Neuron (in vitro differentiated cells): ENCODE results near the gene SUN3.

ENCODE experiments used
- H2AFZ ChIP-seq: one replicate; pipeline ENCODE4 v1.6.1; 2013; ENCODE audit warnings: low read depth, mild to moderate bottlenecking, inconsistent platforms, low read length, moderate library complexity
- H3K27me3 ChIP-seq: one replicate; pipeline ENCODE4 v1.6.1; 2013; ENCODE audit warnings: low read length; ENCODE audit not compliant: insufficient read depth
- H3K36me3 ChIP-seq: one replicate; pipeline ENCODE4 v1.6.1; 2013; ENCODE audit warnings: low read length; ENCODE audit not compliant: insufficient read depth
- H3K4me1 ChIP-seq: one replicate; pipeline ENCODE4 v1.6.1; 2013; ENCODE audit warnings: low read length; ENCODE audit not compliant: insufficient read depth
- H3K4me3 ChIP-seq: 2 replicates; pipeline ENCODE4 v1.5.1; 2013; ENCODE audit warnings: mild to moderate bottlenecking, low read length, moderate library complexity
- H3K9me3 ChIP-seq: one replicate; pipeline ENCODE4 v1.6.1; 2013; ENCODE audit warnings: low read length

SUN3 gene

DNA sequence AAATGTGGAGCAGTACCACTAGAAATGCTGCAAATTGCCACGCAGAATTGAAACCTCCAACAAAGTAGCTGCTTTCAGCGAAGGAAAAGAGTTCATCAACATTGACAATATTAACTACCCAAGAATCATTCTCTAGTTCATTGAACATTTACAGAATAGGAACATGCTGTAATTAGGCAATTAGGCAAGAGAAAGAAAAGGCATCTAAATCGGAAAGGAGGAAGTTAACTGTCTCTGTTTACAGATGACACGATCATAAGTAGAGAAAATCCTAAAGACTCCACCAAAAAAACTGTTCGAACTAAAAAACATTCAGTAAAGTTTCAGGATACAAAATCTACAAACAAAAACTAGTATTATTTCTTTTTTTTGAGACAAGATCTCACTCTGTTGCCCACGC is 71.8 kb downstream of the SUN3 start:
- no peaks in the 10 kb centered on the region for H3K9me3 ChIP-seq
- peaks cover 28% of the 10 kb centered on the region for H3K36me3 ChIP-seq
- no peaks in the 10 kb centered on the region for H3K27me3 ChIP-seq
- no peak overlapping the region for H2AFZ ChIP-seq
- no peaks in the 10 kb centered on the region for H3K4me1 ChIP-seq
- no peak overlapping the region for H3K4me3 ChIP-seq

DNA sequence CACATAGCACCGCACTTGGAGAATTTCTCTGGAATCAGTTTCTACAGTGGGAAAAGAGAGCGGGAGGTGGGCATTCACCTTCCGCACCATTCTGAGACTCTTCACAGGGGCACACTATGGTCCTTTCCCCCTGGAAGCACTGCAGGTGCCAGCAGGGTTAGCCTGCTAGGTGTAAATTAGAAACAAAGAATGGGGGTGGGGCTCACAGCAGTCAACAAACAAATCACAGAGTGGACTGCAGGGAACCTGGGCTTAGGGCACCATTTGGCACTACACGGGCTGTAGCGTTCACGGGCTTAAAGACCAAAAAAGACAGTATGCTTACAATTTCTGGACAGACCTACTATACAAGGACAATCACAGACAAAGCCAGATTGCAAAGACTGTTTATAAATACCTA is 72.7 kb downstream of the SUN3 start:
- H3K9me3 ChIP-seq, result no peaks in the 10 kb centered on the region
- peaks cover 20% of the 10 kb centered on the region for H3K36me3 ChIP-seq
- H2AFZ ChIP-seq, result no peak overlapping the region
- no peaks in the 10 kb centered on the region for H3K4me1 ChIP-seq
- no peaks in the 10 kb centered on the region for H3K27me3 ChIP-seq
- H3K4me3 ChIP-seq, result no peak overlapping the region

GRCh38 chr7:47954231-47954911 is 74.5 kb downstream of the SUN3 start:
- Histone ChIP-seq H3K4me1 (no peaks in the 10 kb centered on the region), H2AFZ (no peak overlapping the region)

DNA sequence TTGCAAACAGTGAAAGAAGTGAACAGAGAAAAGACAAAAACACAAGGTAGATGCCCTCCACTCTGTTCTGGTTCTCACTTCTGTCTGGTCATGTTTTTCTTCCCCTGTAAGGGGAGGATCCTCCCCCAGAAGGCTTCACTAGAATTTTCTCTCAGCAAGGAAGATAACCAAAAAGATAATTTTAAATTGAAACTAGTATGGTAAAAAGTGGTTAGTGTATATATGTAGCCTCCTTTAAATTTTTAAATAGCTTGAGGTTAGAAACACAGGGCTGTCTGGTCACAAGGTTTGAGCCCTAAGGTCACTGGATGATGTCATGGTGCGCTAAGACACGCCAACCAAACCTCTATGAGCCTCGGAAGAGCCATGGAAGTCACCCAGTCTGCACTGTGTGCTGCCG is 75.1 kb downstream of the SUN3 start:
- Histone ChIP-seq H3K36me3 (peaks cover 16% of the 10 kb centered on the region), H3K27me3 (no peaks in the 10 kb centered on the region), H3K9me3 (no peaks in the 10 kb centered on the region), H2AFZ (no peak overlapping the region), H3K4me1 (no peaks in the 10 kb centered on the region), H3K4me3 (no peak overlapping the region)

More at GRCh38 chr7:47954231-47954911, 74.5 kb downstream of the SUN3 start:
- H3K36me3 ChIP-seq, result peaks cover 16% of the 10 kb centered on the region
- no peak overlapping the region for H3K4me3 ChIP-seq
- no peaks in the 10 kb centered on the region for H3K27me3 ChIP-seq
- H3K9me3 ChIP-seq, result no peaks in the 10 kb centered on the region

DNA sequence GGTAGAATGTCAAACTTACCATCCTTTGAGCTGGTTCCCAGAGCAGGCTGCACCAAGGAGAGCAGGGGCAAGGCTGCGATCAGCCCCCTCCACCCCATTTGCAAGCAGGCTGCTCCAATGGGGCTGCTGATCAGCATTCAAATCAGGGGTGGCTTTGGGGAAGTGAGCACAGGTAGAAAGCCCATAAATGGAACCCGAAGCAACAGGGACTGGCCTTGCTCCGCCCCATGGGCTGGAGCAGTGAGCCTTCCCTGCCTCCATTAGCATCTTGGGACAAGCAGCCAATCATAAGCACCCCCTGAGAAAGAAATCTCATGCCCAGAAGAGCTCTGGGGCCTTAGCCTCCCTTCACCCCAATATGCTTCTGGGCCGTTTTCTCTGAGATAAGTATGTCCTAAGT is 76.7 kb downstream of the SUN3 start:
- H3K4me3 ChIP-seq, result no peak overlapping the region
- no peaks in the 10 kb centered on the region for H3K9me3 ChIP-seq
- H3K27me3 ChIP-seq, result no peaks in the 10 kb centered on the region
- H3K4me1 ChIP-seq, result no peaks in the 10 kb centered on the region
- H3K36me3 ChIP-seq, result peaks cover 16% of the 10 kb centered on the region
- no peak overlapping the region for H2AFZ ChIP-seq

- Histone ChIP-seq H2AFZ (no peak overlapping the region), H3K4me1 (no peaks in the 10 kb centered on the region), H3K4me3 (no peak overlapping the region)
These were observed 77.5 kb downstream of the SUN3 start for GRCh38 chr7:47951374-47951773.

DNA sequence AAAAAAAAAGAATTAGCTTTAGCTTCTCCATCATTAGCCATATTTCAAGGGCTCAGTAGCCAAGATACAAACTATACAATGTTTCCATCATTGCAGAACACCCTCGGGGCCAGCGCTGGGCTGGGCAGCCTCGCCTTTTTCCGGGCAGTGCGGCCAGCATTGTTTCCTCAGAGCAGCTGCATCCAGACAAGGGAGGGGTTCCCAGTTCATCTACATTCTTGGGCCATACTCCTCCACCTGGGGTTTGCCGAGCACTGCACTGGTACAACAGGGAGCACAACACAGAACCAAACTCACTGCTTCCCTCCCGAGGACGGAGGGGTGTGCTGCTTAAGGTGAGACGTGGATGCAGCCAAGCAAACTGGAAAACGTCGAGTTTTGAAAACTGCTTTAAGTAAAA is 78.2 kb downstream of the SUN3 start:
- Histone ChIP-seq H3K9me3 (no peaks in the 10 kb centered on the region), H3K27me3 (no peaks in the 10 kb centered on the region), H3K36me3 (peaks cover 8% of the 10 kb centered on the region), H3K4me3 (no peak overlapping the region), H2AFZ (no peak overlapping the region), H3K4me1 (no peaks in the 10 kb centered on the region)

More at GRCh38 chr7:47951374-47951773, 77.5 kb downstream of the SUN3 start:
- Histone ChIP-seq H3K27me3 (no peaks in the 10 kb centered on the region), H3K36me3 (peaks cover 11% of the 10 kb centered on the region), H3K9me3 (no peaks in the 10 kb centered on the region)

GRCh38 chr7:47949703-47950102 is 79.2 kb downstream of the SUN3 start:
- Histone ChIP-seq H3K4me1 (no peaks in the 10 kb centered on the region), H3K27me3 (no peaks in the 10 kb centered on the region), H3K9me3 (no peaks in the 10 kb centered on the region), H2AFZ (no peak overlapping the region), H3K36me3 (peaks cover 3% of the 10 kb centered on the region), H3K4me3 (no peak overlapping the region)

DNA sequence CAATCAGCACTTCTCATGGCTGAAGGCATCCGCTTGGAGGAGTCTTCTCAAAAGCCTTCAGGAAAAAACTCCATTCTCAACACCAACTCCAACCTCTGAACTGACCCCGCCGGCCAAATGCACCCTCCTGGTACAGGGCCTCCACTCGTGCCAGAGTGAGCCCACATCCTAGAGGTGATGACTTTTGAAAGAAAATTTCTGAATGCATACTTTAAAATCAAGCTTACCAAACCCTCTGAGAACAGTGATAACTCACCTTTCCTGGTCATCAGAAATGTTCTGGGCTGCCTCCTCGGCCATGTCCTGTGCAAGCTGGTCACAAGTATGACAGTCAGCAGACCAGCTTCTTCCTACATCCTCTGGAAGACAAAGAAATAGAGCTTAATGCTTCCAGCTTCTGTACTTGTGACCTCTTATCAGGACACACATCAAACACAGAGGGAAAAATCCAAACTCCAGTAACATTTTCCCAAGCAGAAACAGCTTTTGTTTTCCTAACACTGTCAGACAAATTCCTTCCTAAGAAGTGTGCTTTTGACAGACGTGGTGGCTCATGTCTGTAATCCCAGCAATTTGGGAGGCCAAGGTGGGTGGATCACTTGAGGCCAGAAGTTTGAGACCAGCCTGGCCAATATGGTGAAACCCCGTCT is 80.6 kb downstream of the SUN3 start, which contains the start of gene PKD1L1:
TSS of gene PKD1L1 (minus strand) at position 326 of the 650 bp plus-strand sequence. CDS start at position 300, 26 bp downstream.
- no peaks in the 10 kb centered on the region for H3K4me1 ChIP-seq
- no peaks in the 10 kb centered on the region for H3K36me3 ChIP-seq
- H2AFZ ChIP-seq, result no peak within 1 kb of the TSS
- no peaks in the 10 kb centered on the region for H3K27me3 ChIP-seq
- no peaks in the 10 kb centered on the region for H3K9me3 ChIP-seq
- H3K4me3 ChIP-seq, result no peak within 1 kb of the TSS

GRCh38 chr7:47947355-47947749 is 81.6 kb downstream of the SUN3 start:
- Histone ChIP-seq H3K27me3 (no peaks in the 10 kb centered on the region), H3K4me3 (no peak overlapping the region), H3K9me3 (no peaks in the 10 kb centered on the region), H2AFZ (no peak overlapping the region), H3K4me1 (no peaks in the 10 kb centered on the region), H3K36me3 (no peaks in the 10 kb centered on the region)

DNA sequence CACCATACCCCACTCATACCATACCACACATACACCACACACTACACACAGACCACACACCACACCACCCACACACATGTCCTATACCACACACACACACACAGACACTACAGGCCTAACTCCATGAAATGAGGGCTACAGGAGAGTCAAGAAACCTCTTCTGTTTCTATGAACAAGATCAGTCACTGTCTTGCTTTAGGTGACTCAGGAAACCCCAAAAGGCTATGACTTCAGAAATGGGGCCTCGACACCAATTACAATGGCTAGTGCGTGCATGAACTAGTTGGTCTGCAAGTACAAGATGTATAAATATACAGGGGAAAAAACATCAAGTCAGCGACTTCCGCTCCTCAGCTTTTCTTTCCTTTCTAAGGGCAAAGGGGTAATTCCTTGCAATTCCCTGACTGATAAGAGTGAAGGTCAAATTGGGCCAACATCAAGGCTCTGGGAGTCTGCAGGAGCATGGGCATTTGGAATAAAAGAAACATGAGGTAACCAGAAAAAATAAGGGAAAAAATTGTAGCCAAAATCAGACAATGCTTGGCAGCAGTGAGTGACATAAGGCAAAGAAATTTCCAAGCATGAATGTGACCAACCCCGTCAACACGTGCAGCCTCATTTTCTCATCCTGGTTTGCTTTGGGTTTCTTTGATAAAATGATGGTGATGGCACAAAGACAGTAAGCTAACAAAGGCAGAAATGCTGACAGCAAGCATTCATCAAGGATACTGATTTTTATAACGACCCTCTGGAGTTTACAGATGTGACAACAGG is 82.1 kb downstream of the SUN3 start:
- Histone ChIP-seq H2AFZ (no peak overlapping the region), H3K4me1 (no peaks in the 10 kb centered on the region), H3K9me3 (no peaks in the 10 kb centered on the region), H3K4me3 (no peak overlapping the region), H3K27me3 (no peaks in the 10 kb centered on the region), H3K36me3 (no peaks in the 10 kb centered on the region)

- Histone ChIP-seq H3K4me1 (peaks cover 1% of the 10 kb centered on the region), H3K4me3 (no peak overlapping the region), H3K27me3 (no peaks in the 10 kb centered on the region), H3K9me3 (no peaks in the 10 kb centered on the region), H3K36me3 (no peaks in the 10 kb centered on the region), H2AFZ (no peak overlapping the region)
These were observed 83.5 kb downstream of the SUN3 start for GRCh38 chr7:47945261-47946015.
